GM18511 (cell line): ENCODE data around the gene PLTP.
A peak's percentile ranks its signal among the peaks of the same experiment; 100 is the strongest.
"Not testable (repeated sequence)": the region's sequence is repeated elsewhere in the genome, so short reads cannot be mapped to it uniquely, and the experiment has no call there.

Experiments
- ATAC-seq: cut with Tn5 transposase; IDR thresholded peaks from one replicate; pipeline ENCODE4 v1.9.1; 2021; ENCODE audit warnings: mild to moderate bottlenecking, moderate library complexity; ENCODE audit not compliant: unreplicated experiment

PLTP gene

GRCh38 chr20:45911486-45912343 lies at the start of gene PLTP:
Gene PLTP, minus strand, starts transcription at chr20:45912155. Its CDS starts 703 bp downstream, at chr20:45911452.
- ATAC-seq, result no peak

DNA sequence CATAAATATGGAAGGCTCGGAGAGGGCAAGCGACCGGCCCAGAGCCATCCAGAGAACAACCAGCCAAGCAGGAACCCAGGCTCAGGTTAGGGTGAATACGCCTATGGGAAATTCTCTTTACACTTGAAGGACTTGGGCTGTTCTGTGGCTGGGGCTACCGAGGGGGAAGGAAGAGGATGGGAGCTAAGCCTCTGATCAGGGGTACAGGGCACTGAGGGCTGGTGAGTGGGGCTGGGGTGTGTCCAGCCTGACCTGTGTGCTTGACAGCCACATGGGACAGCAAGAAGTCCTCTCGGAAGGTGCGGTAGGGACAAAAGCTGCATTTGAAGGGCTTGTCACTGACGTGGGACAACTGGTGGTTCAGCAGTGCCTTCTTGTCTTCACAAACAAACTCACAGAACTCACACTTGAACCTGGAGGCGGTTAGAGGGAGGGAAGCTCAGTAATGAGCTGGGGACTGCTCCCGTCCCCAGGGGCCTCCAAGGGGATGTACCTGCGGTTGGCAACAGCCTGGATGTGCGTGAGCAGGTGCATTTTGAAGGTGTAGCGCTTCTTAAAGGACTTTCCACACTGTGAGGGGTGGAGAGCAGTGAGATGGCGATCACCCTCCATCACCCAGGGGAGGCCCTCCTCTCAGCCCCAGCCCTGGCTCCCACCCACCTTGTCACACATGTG lies 48.1 kb upstream of the PLTP start:
- no peak for ATAC-seq

DNA sequence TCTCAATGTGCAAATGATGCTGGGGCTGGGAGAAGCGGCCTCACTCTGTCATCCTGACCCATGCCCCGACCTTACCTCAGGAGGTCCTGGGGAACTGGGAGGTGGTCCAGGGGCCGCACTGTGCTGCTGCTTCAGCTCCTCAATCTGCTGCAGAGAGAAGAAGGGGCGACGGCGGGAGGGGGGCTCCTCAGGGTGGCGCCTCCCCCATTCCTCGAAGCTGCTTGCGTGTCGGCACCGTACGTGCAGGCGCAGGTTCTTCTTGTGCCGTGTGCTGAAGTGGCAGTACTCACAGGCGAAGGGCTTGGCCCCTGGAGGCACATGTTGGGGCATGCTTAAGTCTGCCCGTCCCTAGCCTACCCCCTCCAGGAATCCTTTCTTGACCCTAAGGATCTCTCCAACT lies 47.2 kb upstream of the PLTP start:
- no peak for ATAC-seq

DNA sequence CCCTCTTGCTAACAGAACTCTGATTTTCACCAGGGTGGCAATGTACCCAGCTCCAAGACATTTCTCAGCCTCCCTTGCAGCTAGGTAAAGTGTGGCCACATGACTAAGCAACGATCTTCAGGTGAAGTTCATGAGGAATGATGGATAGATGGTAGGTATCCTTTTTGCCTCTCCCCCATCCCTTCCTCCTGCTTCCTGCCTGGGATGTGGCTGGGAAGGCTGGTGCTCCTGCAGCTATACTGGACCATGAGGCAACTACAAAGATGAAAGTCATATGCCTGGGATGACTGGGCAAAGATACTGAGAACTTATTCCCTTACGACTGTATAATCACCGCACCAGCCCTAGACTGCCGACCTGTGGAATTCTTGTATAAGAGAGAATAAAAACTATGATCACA lies 46.6 kb upstream of the PLTP start:
- ATAC-seq, result no peak

DNA sequence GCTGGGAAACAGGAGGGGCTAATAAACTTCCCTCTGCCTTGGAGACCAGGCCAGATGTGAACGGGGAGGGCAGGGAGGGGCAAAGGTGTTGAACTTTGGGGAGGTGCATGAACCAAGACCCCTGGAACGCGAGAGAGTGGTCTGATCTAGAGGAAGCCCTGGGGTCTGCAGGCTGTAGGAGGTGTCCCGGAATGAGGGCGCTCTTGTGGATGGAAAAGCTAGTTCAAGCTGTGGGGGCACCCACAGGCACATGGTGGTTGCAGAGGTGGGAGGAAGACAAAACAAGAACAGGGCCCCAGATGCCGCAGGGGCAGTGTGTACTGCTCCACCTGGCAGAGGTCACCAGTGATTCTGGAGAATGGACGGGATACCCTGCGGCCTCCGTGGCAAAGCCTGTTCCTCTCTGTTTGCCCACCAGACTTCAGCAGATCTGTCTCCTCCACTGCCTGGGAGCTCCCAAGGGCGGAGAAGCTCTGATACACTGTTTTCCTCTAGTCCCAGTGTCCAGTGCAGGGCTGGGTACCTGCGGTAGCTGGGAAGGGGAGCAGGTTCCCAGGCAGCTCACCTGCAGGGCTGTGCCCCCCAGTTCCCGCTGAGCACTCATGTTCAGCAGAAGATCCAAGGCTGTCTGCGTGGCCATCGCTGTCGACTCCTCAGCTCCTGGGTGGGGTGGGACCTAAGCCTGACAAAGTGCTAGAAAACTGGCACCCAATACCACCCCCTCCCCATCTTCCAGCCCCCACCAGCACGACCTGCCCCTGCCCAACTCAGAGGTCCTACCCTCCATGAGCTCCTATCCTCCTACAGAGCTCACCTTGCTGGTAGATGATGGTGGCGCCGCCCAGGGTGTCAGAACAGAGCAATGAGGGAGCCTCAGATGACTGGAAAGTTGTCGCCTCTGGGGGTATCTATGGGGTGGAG lies 45.3 kb upstream of the PLTP start:
- ATAC-seq, result no peak

DNA sequence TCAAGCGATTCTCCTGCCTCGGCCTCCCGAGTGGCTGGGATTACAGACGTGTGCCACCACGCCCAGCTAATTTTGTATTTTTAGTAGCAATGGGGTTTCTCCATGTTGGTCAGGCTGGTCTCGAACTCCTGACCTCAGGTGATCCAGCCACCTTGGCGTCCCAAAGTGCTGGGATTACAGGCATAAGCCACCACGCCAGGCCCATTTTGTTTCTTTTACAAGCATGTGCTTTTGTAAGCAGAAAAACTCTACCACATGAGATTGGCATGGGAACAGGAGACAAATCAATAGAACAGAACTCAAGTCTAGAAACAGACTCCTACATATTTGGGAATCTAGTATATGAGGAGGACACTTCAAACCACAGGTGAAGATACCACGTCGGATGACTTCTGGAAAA lies 44.4 kb upstream of the PLTP start:
- not testable (repeated sequence) for ATAC-seq

DNA sequence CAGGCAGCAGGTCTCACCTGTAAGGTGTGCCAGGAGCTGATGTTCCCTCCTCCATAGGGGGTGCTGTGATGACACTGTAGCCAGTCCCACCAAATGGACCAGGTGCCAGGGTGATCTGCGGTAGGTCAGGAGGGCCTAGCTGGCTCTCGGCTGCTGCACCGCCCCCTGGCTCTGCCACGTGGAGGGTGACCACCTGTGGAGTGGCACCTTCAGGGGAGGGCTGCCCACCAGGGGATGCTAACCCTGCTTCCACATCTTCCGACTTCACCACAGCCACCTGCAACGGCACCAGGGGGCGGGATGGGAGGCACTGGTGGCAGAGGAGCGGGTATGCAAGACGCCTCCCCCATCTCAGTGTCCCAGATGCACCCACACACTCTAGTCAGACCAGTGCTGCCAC lies 41.7 kb upstream of the PLTP start:
- ATAC-seq, result no peak

DNA sequence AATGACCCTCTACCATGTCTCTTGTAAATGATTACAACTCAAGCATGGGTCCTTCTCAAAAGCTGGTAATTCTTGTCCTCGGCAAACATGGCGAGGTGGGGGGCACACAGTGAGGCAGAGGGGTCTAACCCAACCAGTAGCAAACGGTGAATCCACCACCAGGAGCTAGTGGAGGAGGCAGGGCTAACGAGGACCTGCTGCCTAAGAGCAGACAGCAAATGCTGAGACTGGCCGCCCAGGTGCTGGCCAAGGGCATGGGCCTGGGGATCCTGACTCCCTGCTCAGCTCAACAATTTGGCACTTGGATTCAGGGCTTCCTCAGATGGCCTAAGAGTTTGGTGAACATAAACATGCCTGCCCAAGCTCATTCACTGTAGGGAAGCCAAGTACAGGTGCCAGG lies 40.9 kb upstream of the PLTP start:
- ATAC-seq, result no peak

DNA sequence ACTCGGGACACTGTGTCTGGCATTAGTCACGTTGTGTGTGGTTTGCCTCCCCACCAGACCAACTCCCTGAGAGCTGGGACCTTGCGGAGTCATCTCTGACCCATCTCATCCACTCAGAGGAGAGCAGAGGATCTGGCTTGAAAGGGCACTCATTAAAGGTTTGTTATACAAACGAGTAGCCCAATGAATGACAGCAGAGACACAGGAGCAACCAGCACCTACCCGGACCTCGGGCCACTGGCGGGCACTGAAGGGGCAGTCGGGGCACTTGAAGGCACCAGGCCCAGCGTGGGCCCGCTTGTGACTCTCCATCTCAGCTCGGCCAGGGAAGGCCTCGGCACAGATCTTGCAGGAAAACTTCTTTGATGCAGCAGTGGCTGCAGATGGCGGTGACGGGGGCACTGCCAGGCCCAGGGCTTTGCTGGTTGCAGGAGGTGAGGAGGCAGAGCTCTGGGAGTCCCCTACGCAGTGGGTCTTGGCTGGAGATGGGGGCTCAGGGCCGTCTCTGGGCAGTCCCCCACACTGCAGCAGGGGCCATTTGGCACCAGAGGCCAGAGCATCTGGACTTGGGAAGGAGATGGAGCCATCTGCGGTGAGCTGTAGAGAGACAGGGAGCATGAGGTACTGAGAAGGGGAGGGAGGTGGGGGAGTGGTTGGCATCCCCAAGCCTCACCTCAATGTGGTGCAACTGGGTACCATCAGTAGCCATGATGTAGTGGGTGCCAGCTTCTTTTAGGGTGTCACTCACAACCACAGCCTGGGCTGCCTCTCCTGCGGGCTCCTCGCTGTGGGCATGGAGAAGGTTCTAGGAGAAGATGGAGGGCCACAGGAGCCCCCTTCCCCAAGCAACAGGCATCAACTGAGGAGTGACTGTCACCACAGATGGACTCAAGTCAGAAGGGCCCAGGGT lies 40.2 kb upstream of the PLTP start:
- no peak for ATAC-seq

GRCh38 chr20:45950330-45950646 lies 38.3 kb upstream of the PLTP start:
- no peak for ATAC-seq

- no peak for ATAC-seq
These were observed 37.8 kb upstream of the PLTP start for GRCh38 chr20:45949542-45950329.

DNA sequence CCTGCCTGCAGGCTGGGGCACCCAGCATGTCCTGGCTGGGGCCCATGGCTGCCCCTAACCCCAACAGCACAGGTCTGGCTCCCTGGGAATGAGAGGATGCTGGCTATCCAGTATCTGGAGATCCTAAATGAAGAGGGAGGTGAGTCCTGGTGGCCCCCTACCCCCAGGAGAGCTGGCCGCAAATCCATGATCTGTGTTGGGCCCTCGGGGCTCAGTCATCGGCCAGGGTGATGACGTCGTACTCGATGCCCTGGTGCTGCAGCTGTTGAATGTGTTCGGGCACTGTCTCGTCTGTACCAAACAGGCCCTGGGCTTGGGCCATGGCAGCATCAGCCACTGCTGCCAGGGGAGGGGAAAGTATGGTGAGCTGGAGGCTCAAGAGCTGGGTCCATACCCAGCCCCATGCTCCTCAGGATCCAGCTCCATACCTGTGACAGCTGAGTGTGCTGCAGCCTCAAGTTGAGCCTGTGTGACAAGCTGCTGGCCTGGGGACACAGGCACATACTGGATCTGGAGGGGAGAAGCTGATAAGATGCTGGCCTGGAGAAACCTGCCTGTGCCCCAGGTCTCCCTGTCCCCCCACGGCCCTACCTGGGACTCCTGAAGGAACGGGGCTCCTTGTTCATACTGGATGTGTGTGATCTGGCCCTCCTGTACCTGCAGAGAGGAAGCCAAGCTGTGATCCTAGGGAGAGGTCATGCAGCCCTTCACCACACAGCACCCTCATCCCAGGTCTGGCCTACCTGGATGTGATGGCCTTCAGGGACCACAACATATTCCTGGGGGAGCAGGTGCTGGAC lies 37.0 kb upstream of the PLTP start:
- ATAC-seq, result no peak

DNA sequence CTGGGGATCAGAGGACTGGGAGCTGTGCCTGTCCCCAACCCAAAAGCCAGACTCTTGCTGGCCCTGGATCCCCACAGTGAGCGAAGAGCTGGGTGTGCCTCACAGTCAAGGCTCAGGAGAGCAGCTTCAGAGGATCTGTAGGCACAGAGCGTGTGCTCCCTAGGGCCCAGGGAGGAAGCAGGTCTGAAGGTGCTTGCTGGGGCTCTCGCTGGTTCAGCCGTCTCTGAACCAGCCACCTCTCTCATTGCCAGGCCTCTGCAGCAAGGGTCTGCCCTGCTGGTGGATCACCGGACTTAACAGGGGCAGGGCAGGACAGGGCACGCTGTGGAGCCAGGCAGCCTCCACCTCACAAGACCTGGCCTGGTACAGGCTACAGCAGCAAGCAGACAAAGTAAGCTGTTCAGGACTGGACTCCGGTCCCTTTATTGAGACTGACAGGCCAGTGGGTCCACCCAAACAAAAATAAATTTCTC lies 36.3 kb upstream of the PLTP start:
- no peak for ATAC-seq

GRCh38 chr20:45947110-45947866 lies 35.3 kb upstream of the PLTP start:
- ATAC-seq, result no peak

GRCh38 chr20:45946149-45946970 lies 34.4 kb upstream of the PLTP start:
- ATAC-seq, result peak; percentile 79

GRCh38 chr20:45945678-45946148 lies 33.8 kb upstream of the PLTP start:
- no peak for ATAC-seq
